Activated T-cell treated with anti-CD3 and anti-CD28 coated beads, Interleukin-2, amount 50 U/mL, for 72 hours (primary cell): ENCODE results near the gene ZNF286A. TPM values are rescaled to one million over a fixed set of nuclear protein-coding genes. Genes with fewer than 3 reads are reported as not detected.
"Not testable (repeated sequence)": the region's sequence is repeated elsewhere in the genome, so short reads cannot be mapped to it uniquely, and the experiment has no call there.

Source experiments
- ATAC-seq, 2 donors: fragments of 150-1000 bp; cut with Tn5 transposase; replicated peaks in 1 of 2; 2 replicates each; pipeline ENCODE4 v1.10.0; 2021; ENCODE audit warnings: moderate library complexity in 2 of 2, mild to moderate bottlenecking in 1 of 2
- DNase-seq, 2 donors: peaks; one replicate each; pipeline ENCODE4 v3.0.0; 2021 to 2022; ENCODE audit warnings: mixed read lengths in 1 of 2
- H3K27ac Mint-ChIP-seq: one replicate; pipeline ENCODE4 v1.8.0; 2022; ENCODE audit warnings: mild to moderate bottlenecking, moderate library complexity, mixed read lengths
- H3K27me3 Mint-ChIP-seq: one replicate; pipeline ENCODE4 v1.8.0; 2022; ENCODE audit warnings: low read depth, mixed read lengths
- H3K36me3 Mint-ChIP-seq, 2 donors: one replicate each; pipeline ENCODE4 v1.8.0; 2022; ENCODE audit warnings: mixed read lengths in 2 of 2, mild to moderate bottlenecking in 1 of 2; ENCODE audit not compliant: insufficient read depth in 2 of 2
- H3K4me1 Mint-ChIP-seq: one replicate; pipeline ENCODE4 v1.8.0; 2022; ENCODE audit warnings: low read depth, mixed read lengths
- H3K4me3 Mint-ChIP-seq, 2 donors: one replicate each; pipeline ENCODE4 v1.8.0; 2022; ENCODE audit warnings: mild to moderate bottlenecking in 2 of 2, mixed read lengths in 2 of 2, moderate library complexity in 2 of 2
- H3K9me3 Mint-ChIP-seq, 2 donors: one replicate each; pipeline ENCODE4 v1.8.0; 2022; ENCODE audit warnings: mixed read lengths in 2 of 2
- total RNA-seq, 2 donors: library from RNA; stranded (reverse); gene quantifications; one replicate each; pipeline ENCODE4 v1.2.3, GENCODE V29; 2022

The ZNF286A gene
- total RNA-seq, 2 donors from 2014 or later, result 20.4 to 26.8 TPM

DNA sequence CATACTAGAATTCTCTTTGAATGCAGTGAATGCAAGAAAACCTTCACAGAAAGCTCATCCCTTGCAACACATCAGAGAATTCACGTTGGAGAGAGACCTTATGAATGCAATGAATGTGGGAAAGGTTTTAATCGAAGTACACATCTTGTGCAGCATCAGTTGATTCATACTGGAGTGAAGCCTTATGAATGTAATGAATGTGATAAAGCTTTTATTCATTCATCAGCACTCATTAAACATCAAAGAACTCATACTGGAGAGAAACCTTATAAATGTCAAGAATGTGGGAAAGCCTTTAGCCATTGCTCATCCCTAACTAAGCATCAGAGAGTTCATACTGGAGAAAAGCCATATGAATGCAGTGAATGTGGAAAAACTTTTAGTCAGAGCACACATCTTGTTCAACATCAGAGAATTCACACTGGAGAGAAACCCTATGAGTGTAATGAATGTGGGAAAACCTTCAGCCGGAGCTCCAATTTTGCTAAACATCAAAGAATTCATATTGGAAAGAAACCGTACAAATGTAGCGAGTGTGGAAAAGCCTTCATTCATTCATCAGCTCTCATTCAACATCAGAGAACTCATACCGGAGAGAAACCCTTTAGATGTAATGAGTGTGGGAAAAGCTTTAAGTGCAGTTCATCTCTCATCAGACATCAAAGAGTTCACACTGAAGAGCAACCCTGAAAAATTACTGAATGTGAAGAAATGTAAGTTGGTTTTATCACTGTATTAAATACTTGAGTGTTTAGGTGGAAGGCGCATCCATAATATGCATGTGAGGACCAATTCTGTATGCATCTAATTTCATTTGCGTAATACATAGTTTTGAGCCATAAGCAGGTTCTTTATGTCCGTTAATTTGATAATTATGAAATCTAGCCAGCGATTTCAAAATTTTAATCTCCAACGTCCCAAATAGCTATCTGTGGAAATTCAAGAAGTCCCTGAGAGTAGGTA lies 17.3 kb downstream of the ZNF286A start:
- peak overlapping the region; percentile 82 for H3K27ac Mint-ChIP-seq
- H3K4me1 Mint-ChIP-seq, DNase-seq, H3K4me3 Mint-ChIP-seq, H3K27me3 Mint-ChIP-seq, ATAC-seq: not testable (repeated sequence)
- H3K36me3 Mint-ChIP-seq, result peaks cover 19 to 40% of the 10 kb centered on the region in 2 donors
- H3K9me3 Mint-ChIP-seq, result peaks cover 9 to 10% of the 10 kb centered on the region in 2 donors

DNA sequence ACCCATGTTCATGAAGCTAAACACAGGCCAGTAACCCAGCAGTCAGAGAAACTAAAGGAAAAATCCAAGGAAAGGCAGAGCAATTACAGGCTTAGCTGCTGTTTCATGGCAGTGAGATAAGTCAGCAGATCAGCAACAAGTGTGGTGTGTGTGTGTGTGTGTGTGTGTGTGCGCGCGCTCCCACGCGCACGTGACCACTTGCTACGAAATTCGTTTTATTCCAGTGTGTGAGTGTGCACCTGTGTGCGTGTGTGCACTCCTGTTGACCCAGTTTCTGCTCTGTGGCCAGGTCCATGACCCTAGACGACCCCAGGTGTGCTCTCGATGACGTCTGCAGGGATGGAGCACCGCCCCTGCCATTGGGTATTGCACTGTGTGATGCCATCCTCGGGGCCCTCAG lies 31.0 kb downstream of the ZNF286A start:
- not testable (repeated sequence) for H3K27me3 Mint-ChIP-seq, H3K36me3 Mint-ChIP-seq, H3K4me1 Mint-ChIP-seq, ATAC-seq, DNase-seq, H3K9me3 Mint-ChIP-seq, H3K27ac Mint-ChIP-seq, H3K4me3 Mint-ChIP-seq

DNA sequence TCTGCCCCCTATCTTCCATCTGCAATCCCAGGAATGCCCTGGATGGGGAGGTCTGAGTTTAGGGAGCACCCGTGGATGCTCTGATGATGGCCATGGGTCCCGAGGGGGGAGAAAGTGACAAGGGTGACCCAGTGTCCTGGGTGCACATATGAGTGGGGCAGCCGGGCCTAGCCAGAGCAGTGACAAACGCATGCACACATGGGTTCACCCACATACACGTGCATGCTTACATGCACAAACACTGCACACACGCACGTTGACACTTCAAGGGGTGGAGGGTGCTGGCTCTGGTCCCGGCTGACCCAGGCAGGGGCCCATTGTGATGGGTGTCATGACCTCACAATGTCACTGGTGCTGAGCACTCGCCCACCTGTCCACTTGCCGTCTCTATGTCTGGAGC lies 32.3 kb downstream of the ZNF286A start, which contains the start of gene TBC1D26:
Gene TBC1D26 (plus strand): TSS at position 384 of the 400 bp plus-strand sequence. CDS start 3,066 bp downstream, outside the sequence.
- H3K27me3 Mint-ChIP-seq, DNase-seq, ATAC-seq, H3K36me3 Mint-ChIP-seq, H3K4me1 Mint-ChIP-seq, H3K9me3 Mint-ChIP-seq, H3K27ac Mint-ChIP-seq, H3K4me3 Mint-ChIP-seq: not testable (repeated sequence)

- H3K4me1 Mint-ChIP-seq, H3K27me3 Mint-ChIP-seq, H3K4me3 Mint-ChIP-seq, H3K27ac Mint-ChIP-seq, ATAC-seq, H3K36me3 Mint-ChIP-seq, DNase-seq, H3K9me3 Mint-ChIP-seq: not testable (repeated sequence)
These were observed 33.7 kb downstream of the ZNF286A start for GRCh38 chr17:15733174-15733789.

GRCh38 chr17:15736578-15736977 lies 37.0 kb downstream of the ZNF286A start:
- not testable (repeated sequence) for H3K27me3 Mint-ChIP-seq, H3K36me3 Mint-ChIP-seq, H3K4me3 Mint-ChIP-seq, H3K4me1 Mint-ChIP-seq, ATAC-seq, DNase-seq, H3K9me3 Mint-ChIP-seq, H3K27ac Mint-ChIP-seq

DNA sequence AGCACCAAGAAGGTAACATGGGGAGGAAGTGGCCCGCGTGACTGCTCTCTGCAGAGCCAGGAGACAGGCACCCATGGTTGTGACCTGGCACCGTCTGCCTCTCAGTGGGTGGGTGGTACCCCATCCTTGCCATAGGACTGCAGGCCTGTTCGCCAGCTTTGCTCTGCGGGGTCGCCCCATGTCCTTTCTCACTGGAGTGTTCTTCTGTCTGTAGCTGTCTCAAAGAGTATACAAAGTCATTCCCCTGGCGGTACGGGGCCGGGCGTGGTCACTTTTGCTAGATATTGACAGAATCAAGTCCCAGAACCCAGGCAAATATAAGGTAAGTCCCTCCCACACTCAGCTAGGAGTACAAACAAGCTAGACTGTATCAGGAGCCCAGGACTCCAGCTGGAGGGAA lies 38.5 kb downstream of the ZNF286A start:
- no peaks in the 10 kb centered on the region for H3K9me3 Mint-ChIP-seq
- DNase-seq, result no peak
- no peak for ATAC-seq
- no peaks in the 10 kb centered on the region for H3K27me3 Mint-ChIP-seq
- H3K4me3 Mint-ChIP-seq, result no peak overlapping the region
- H3K36me3 Mint-ChIP-seq, result no peaks in the 10 kb centered on the region
- H3K27ac Mint-ChIP-seq, result no peak overlapping the region
- no peaks in the 10 kb centered on the region for H3K4me1 Mint-ChIP-seq

- H3K36me3 Mint-ChIP-seq, DNase-seq, H3K4me1 Mint-ChIP-seq, H3K27me3 Mint-ChIP-seq, ATAC-seq, H3K4me3 Mint-ChIP-seq, H3K27ac Mint-ChIP-seq, H3K9me3 Mint-ChIP-seq: not testable (repeated sequence)
These were observed 39.7 kb downstream of the ZNF286A start for GRCh38 chr17:15739259-15739658.

- not testable (repeated sequence) for ATAC-seq, H3K36me3 Mint-ChIP-seq, H3K4me1 Mint-ChIP-seq, H3K27me3 Mint-ChIP-seq, DNase-seq, H3K9me3 Mint-ChIP-seq, H3K4me3 Mint-ChIP-seq, H3K27ac Mint-ChIP-seq
These were observed 40.5 kb downstream of the ZNF286A start for GRCh38 chr17:15740041-15740440.

DNA sequence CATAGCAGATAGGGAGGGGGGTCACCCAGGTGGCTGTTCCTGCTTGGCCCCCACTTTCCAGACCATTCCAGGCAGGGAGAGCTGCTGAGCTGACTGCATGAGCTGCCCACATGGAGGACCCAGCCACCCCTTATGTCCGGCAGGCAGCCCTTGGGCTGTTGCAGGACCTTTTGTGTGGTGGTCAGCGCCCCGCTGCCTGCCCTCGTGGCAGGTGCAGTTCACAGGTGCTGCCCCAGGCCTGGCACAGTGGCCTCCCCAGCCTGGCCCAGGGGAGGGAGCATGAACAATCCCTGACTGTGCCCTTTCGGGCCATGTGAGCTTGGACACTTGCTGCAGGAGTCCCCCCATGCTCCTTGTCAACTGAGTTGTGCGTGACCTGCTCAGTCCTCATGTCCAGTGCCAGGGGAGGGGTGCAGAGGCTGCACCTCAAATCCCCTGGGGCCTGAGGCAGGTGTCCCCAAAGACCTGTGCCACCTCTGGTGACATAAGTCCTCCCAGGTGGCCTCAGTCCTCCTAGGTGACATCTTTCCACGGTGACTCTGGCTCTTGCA lies 41.1 kb downstream of the ZNF286A start:
- Mint-ChIP-seq H3K36me3 (no peaks in the 10 kb centered on the region), H3K4me3 (no peak overlapping the region), H3K4me1 (no peaks in the 10 kb centered on the region), H3K27ac (no peak overlapping the region), H3K27me3 (peaks cover 7% of the 10 kb centered on the region), H3K9me3 (no peaks in the 10 kb centered on the region)
- ATAC-seq, result no peak
- DNase-seq, result no peak

DNA sequence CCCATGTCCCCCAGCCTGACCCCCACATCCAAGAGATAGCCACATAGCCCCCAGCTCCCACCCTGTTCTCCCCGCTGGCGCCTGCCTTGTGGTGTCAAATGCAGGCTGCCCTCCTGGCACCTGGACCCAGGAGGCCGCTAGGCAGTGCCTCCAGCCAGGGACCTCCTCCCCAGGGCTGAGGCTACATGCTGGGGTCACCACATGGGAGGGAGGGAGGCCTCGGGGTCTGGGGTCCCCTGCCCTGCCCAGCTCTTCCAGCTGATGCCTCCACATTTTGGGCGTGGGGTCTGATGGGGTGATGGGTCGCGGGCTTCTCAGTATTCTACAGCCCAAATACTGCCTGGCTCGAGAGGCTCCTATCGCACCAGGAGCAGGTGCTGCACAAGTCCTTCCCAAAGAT lies 42.1 kb downstream of the ZNF286A start:
- ATAC-seq (no peak), DNase-seq (no peak)
- Mint-ChIP-seq H3K27ac (no peak overlapping the region), H3K27me3 (peaks cover 7% of the 10 kb centered on the region), H3K4me1 (no peaks in the 10 kb centered on the region), H3K9me3 (no peaks in the 10 kb centered on the region), H3K4me3 (no peak overlapping the region), H3K36me3 (no peaks in the 10 kb centered on the region)

- ATAC-seq, result no peak
- H3K27me3 Mint-ChIP-seq, result peaks cover 7% of the 10 kb centered on the region
- no peaks in the 10 kb centered on the region for H3K36me3 Mint-ChIP-seq
- DNase-seq, result no peak
- no peaks in the 10 kb centered on the region for H3K9me3 Mint-ChIP-seq
- H3K4me1 Mint-ChIP-seq, result no peaks in the 10 kb centered on the region
- no peak overlapping the region for H3K4me3 Mint-ChIP-seq
- no peak overlapping the region for H3K27ac Mint-ChIP-seq
These were observed 42.7 kb downstream of the ZNF286A start for GRCh38 chr17:15742051-15742795.

DNA sequence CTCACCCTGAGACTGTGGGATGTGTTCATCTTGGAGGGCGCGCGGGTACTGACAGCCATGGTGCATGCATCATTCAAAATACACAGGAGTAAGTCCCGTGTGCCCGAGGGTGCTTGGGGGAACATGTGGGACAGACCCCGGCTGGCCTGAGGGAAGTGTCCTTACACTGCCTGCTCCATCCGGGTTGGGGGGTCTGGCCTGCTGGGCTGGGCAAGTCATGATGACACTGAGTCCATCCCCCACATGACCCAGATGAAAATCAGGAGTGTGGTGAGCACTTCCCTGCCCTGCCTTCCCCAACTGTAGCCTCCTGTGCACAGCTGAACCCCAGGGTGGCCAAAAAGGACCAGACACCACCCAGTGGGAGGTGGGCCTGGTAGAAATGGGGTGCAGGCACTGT lies 43.4 kb downstream of the ZNF286A start:
- H3K36me3 Mint-ChIP-seq, result no peaks in the 10 kb centered on the region
- DNase-seq (no peak), ATAC-seq (no peak)
- no peak overlapping the region for H3K4me3 Mint-ChIP-seq
- H3K27me3 Mint-ChIP-seq, result peaks cover 7% of the 10 kb centered on the region
- H3K9me3 Mint-ChIP-seq, result no peaks in the 10 kb centered on the region
- no peaks in the 10 kb centered on the region for H3K4me1 Mint-ChIP-seq
- H3K27ac Mint-ChIP-seq, result no peak overlapping the region
